ENCODE results near the gene TTC28. TPM values are rescaled to one million over a fixed set of nuclear protein-coding genes. Genes with fewer than 3 reads are reported as not detected.

TTC28 gene
- total and polyA plus RNA-seq, 2 donors (not counting 3 experiments of a cell fraction or from before 2014, with no cell fraction given), result 16.5 to 51.1 TPM

- FAIRE-seq, result no peak
- H3K9me3 ChIP-seq (replicated peaks; ENCODE audit: control insufficient read depth, insufficient read depth, low read length), result no peaks in the 10 kb centered on the region
- no peak overlapping the region for H3K27ac ChIP-seq (ENCODE audit: insufficient read depth, low read depth, low read length)
- no peaks in the 10 kb centered on the region for H3K36me3 ChIP-seq (ENCODE audit: control insufficient read depth in 2 of 2, extremely low read depth in 1 of 2, insufficient read depth in 2 of 2, low read length in 2 of 2)
- ChIA-PET CTCF (no interaction called here), POLR2A (no interaction called here)
- H3K27me3 ChIP-seq (ENCODE audit: control insufficient read depth in 2 of 2, insufficient read depth in 2 of 2, low read length in 2 of 2), result no peaks in the 10 kb centered on the region
- intact Hi-C loops (cut with micrococcal nuclease) (no loop called here), dilution Hi-C loops (cut with MboI; ENCODE audit: extremely low pct_ligation_motif_present, low sequenced_read_pairs) (no loop called here)
- no peak overlapping the region for H3K4me3 ChIP-seq (replicated peaks in 1 of 3; ENCODE audit: insufficient read depth in 1 of 3, low read depth in 1 of 3, low read length in 3 of 3)
- BruUV-seq (replicated peaks), result no TSS peak
- no peaks in the 10 kb centered on the region for H3K4me1 ChIP-seq (ENCODE audit: control insufficient read depth, extremely low read depth, insufficient read depth, low read length)
- no peak overlapping the region for H3K4me2 ChIP-seq (ENCODE audit: insufficient read depth, low read length)
- TF ChIP-seq JUN (IDR thresholded peaks at IDR 0.05; ENCODE audit: borderline replicate concordance, insufficient read depth, insufficient read length, low read depth) (no peak), GATA2 (IDR thresholded peaks at IDR 0.05; ENCODE audit: insufficient read depth, insufficient read length, low read depth, low read length) (no peak), MYC (IDR thresholded peaks at IDR 0.05; ENCODE audit: low read depth, low read length) (no peak), MAX (IDR thresholded peaks at IDR 0.05; ENCODE audit: insufficient read depth, insufficient read length) (no peak), POLR2AphosphoS5 (IDR thresholded peaks at IDR 0.05; ENCODE audit: insufficient read depth, low read depth, low read length) (no peak), EZH2 (IDR thresholded peaks at IDR 0.05; ENCODE audit: borderline replicate concordance, low read depth, low read length, severe bottlenecking) (no peak), FOS (IDR thresholded peaks at IDR 0.05; ENCODE audit: borderline replicate concordance, insufficient read depth, low read length) (no peak), POLR2A (IDR thresholded peaks at IDR 0.05; ENCODE audit: low read depth, low read length) (no peak), CTCF (IDR thresholded peaks at IDR 0.05; ENCODE audit: extremely low read depth in 1 of 2, insufficient read depth in 1 of 2, low read depth in 1 of 2, low read length in 2 of 2) (no peak)
- no peak overlapping the region for H3K9ac ChIP-seq (replicated peaks; ENCODE audit: extremely low read depth, insufficient read depth, low read length)
- H4K20me1 ChIP-seq (replicated peaks; ENCODE audit: control insufficient read depth, extremely low read depth, insufficient read depth, low read length), result peaks cover 2% of the 10 kb centered on the region
- no peak overlapping the region for H2AFZ ChIP-seq (ENCODE audit: low read depth, low read length)
- H3K9me1 ChIP-seq (replicated peaks; ENCODE audit: control insufficient read depth, extremely low read depth, insufficient read depth, low read length), result no peaks in the 10 kb centered on the region
- DNase-seq (ENCODE audit: low read depth, low spot score), result no peak
- H3K79me2 ChIP-seq (ENCODE audit: control insufficient read depth, insufficient read depth, low read length), result no peaks in the 10 kb centered on the region
Observed at GRCh38 chr22:28366856-28367255, 312.8 kb downstream of the TTC28 start.

Data from endothelial cell of umbilical vein (primary cell).